A673 (cell line): ENCODE data around the gene IP6K1. TPM values are rescaled to one million over a fixed set of nuclear protein-coding genes. Genes with fewer than 3 reads are reported as not detected.
A peak's percentile ranks its signal among the peaks of the same experiment; 100 is the strongest.

Experiments used
- BruUV-seq: library from RNA; stranded (reverse); fragments of 400-500 nt; replicated peaks from 2 replicates; lab custom pipeline; 2021; lab: Mats Ljungman, UMichigan
- CTCF ChIA-PET: fragments of 300-600 bp; sonication (Branson Sonifier 250); formaldehyde crosslinking; loops from one replicate; lab custom pipeline; 2022; ENCODE audit warnings: antibody characterized with exemption; lab: Charles Lee
- POLR2A ChIA-PET: fragments of 300-600 bp; sonication (Branson Sonifier 250); formaldehyde crosslinking; loops from one replicate; lab custom pipeline; 2022; ENCODE audit warnings: antibody characterized with exemption; ENCODE audit not compliant: low non-redundant PET; lab: Charles Lee
- DNase-seq: peaks from one replicate; pipeline ENCODE4 v3.0.0-alpha.2; 2015; ENCODE audit warnings: low spot score
- H3K27ac ChIP-seq: fragments of 200-600 bp; sonication (generic); 2 replicates; pipeline ENCODE4 v1.5.1; 2016; ENCODE audit warnings: mixed run types, low read depth, mild to moderate bottlenecking, mixed read lengths, antibody characterized with exemption, low read length; ENCODE audit not compliant: poor library complexity, severe bottlenecking
- H3K27me3 ChIP-seq: fragments of 200-600 bp; sonication (generic); replicated peaks from 2 replicates; pipeline ENCODE4 v1.6.1; 2017; ENCODE audit warnings: mixed run types, low read depth, mild to moderate bottlenecking, mixed read lengths, antibody characterized with exemption, low read length; ENCODE audit not compliant: insufficient read depth, poor library complexity
- H3K36me3 ChIP-seq: fragments of 200-600 bp; sonication (generic); 2 replicates; pipeline ENCODE4 v1.6.1; 2016; ENCODE audit warnings: mixed run types, mild to moderate bottlenecking, mixed read lengths, antibody characterized with exemption, low read length; ENCODE audit not compliant: insufficient read depth, poor library complexity, severe bottlenecking
- H3K4me1 ChIP-seq: fragments of 200-600 bp; sonication (generic); 2 replicates; pipeline ENCODE4 v1.6.1; 2017; ENCODE audit warnings: mixed run types, mild to moderate bottlenecking, mixed read lengths, antibody characterized with exemption, low read length; ENCODE audit not compliant: insufficient read depth, poor library complexity, severe bottlenecking
- H3K4me3 ChIP-seq: fragments of 200-600 bp; sonication (generic); 2 replicates; pipeline ENCODE4 v1.5.1; 2016; ENCODE audit warnings: low read depth, mixed run types, mild to moderate bottlenecking, mixed read lengths, low read length; ENCODE audit not compliant: poor library complexity, severe bottlenecking
- H3K9me3 ChIP-seq: fragments of 200-600 bp; sonication (generic); 2 replicates; pipeline ENCODE4 v1.6.1; 2016; ENCODE audit warnings: mixed run types, low read depth, mild to moderate bottlenecking, mixed read lengths, antibody characterized with exemption, low read length; ENCODE audit not compliant: poor library complexity, severe bottlenecking
- EZH2 ChIP-seq: fragments of 200-600 bp; sonication (generic); IDR thresholded peaks from 2 replicates; pipeline ENCODE4 v1.6.1; 2017; ENCODE audit warnings: borderline replicate concordance, low read depth, mild to moderate bottlenecking, mixed read lengths, antibody characterized with exemption, low read length; ENCODE audit not compliant: poor library complexity, severe bottlenecking
- intact Hi-C: fragments of 100-400 bp; cut with micrococcal nuclease; formaldehyde crosslinking; loops from one replicate; pipeline ENCODE4 v1.10.0; 2022; ENCODE audit not compliant: unreplicated experiment
- total RNA-seq: library from RNA; stranded (reverse); gene quantifications from 2 replicates; pipeline ENCODE4 v1.2.3, GENCODE V29; 2021
- TF ChIP-seq, protein P1 (sequence below): fragments of 300-800, 200-600 bp; sonication (generic); conservative IDR thresholded peaks from 2 replicates; pipeline ENCODE4 v1.5.1; 2017; ENCODE audit warnings: low read depth, mild to moderate bottlenecking, antibody characterized with exemption, low read length, moderate library complexity, mixed read lengths

Gene IP6K1
- total RNA-seq, 1 experiment from 2014 or later = 29.0 TPM

DNA sequence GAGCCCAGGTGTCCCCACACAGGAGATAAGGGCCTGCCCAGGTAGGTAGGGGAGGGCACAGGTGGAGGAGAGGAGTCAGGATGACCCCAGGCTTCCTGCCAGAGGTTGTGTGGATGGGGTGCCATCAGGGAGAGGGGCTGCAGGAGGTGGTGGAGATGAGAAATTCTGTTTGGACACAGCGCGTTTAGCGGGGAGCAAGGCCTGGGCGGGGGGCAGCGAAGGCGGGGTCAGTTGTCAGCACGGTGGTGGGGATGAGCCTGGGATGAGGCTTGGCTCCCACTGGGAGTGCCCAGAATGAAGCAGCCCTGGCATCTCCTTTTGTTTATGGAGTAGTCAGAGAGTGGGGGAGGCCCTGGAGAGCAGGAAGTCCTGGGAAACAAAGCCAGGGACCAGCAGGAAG is 82.4 kb downstream of the IP6K1 start:
- no TSS peak for BruUV-seq
- Histone ChIP-seq H3K4me1 (no peaks in the 10 kb centered on the region), H3K36me3 (no peaks in the 10 kb centered on the region), H3K9me3 (no peaks in the 10 kb centered on the region), H3K27ac (no peak overlapping the region), H3K27me3 (no peaks in the 10 kb centered on the region), H3K4me3 (no peak overlapping the region)
- CTCF ChIA-PET = interaction anchor here (1.0 kb wide), 1 partner anchor 135 kb away, joined by 6 read pairs; no protein-coding TSS in a partner anchor
- TF ChIP-seq EZH2 = no peak
- TF ChIP-seq, protein P1, sequence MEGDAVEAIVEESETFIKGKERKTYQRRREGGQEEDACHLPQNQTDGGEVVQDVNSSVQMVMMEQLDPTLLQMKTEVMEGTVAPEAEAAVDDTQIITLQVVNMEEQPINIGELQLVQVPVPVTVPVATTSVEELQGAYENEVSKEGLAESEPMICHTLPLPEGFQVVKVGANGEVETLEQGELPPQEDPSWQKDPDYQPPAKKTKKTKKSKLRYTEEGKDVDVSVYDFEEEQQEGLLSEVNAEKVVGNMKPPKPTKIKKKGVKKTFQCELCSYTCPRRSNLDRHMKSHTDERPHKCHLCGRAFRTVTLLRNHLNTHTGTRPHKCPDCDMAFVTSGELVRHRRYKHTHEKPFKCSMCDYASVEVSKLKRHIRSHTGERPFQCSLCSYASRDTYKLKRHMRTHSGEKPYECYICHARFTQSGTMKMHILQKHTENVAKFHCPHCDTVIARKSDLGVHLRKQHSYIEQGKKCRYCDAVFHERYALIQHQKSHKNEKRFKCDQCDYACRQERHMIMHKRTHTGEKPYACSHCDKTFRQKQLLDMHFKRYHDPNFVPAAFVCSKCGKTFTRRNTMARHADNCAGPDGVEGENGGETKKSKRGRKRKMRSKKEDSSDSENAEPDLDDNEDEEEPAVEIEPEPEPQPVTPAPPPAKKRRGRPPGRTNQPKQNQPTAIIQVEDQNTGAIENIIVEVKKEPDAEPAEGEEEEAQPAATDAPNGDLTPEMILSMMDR = no peak
- DNase-seq = no peak
- POLR2A ChIA-PET = no interaction called here
- intact Hi-C loops = loop anchor here (5.0 kb wide), 1 partner anchor 203 kb away; no protein-coding TSS in a partner anchor

DNA sequence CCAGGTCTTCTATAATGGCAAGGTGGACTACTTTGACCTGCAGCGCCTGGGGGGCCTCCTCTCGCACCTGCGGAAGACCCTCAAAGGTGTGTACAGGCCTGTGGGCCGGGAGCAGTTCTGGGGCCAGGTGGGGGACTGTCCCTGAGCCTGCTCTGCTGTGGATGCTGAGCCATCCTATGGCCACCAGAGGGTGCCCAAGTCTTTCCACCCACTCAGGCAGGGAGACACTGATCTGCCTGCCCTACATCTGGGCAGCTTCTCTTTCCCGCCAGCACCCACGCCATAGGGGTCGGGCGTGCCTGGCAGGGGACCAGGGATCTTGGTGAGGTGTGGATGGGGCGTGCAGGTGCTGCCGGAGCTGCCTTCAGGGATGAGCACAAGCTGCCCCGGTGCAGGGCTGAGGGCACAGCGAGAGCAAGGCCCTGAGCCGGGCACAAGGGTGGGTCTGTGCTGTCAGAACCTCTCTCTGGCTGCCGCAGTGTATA is 82.9 kb downstream of the IP6K1 start:
- Histone ChIP-seq H3K4me3 (no peak overlapping the region), H3K4me1 (no peaks in the 10 kb centered on the region), H3K9me3 (no peaks in the 10 kb centered on the region), H3K27ac (no peak overlapping the region), H3K27me3 (no peaks in the 10 kb centered on the region), H3K36me3 (no peaks in the 10 kb centered on the region)
- intact Hi-C loops = loop anchor here (5.0 kb wide), 1 partner anchor 204 kb away; no protein-coding TSS in a partner anchor
- ChIA-PET POLR2A (no interaction called here), CTCF (interaction anchor here (1.0 kb wide), 1 partner anchor 135 kb away, joined by 6 read pairs; no protein-coding TSS in a partner anchor)
- DNase-seq = peak; percentile 60
- no peak for TF ChIP-seq EZH2
- TF ChIP-seq, protein P1 = peak; percentile 63
- BruUV-seq = no TSS peak

GRCh38 chr3:49702672-49703071 is 83.7 kb downstream of the IP6K1 start:
- Histone ChIP-seq H3K36me3 (no peaks in the 10 kb centered on the region), H3K9me3 (no peaks in the 10 kb centered on the region), H3K4me1 (no peaks in the 10 kb centered on the region), H3K27ac (no peak overlapping the region), H3K4me3 (no peak overlapping the region), H3K27me3 (no peaks in the 10 kb centered on the region)
- intact Hi-C loops = loop anchor here (5.0 kb wide), 1 partner anchor 205 kb away; no protein-coding TSS in a partner anchor
- ChIA-PET CTCF (no interaction called here), POLR2A (no interaction called here)
- no TSS peak for BruUV-seq
- no peak for DNase-seq
- TF ChIP-seq, protein P1 = no peak
- no peak for TF ChIP-seq EZH2
